Measurements from ENCODE around the gene YAE1. TPM values are rescaled to one million over a fixed set of nuclear protein-coding genes. Genes with fewer than 3 reads are reported as not detected.

YAE1 gene
- total and polyA plus RNA-seq, 2 experiments from 2014 or later = 30.5 to 107 TPM

- H2AFZ ChIP-seq = no peak overlapping the region
- no peak overlapping the region for H3K27ac ChIP-seq (ENCODE audit: low read depth)
- TF ChIP-seq EZH2phosphoT487 (IDR thresholded peaks at IDR 0.05; ENCODE audit: unreplicated experiment) (no peak), CTCF (conservative IDR thresholded peaks at IDR 0.05; ENCODE audit: low read depth in 2 of 2) (no peak), ZNF462 (CRISPR knock-in tag; IDR thresholded peaks at IDR 0.05) (no peak), CREB1 (CRISPR knock-in tag; IDR thresholded peaks at IDR 0.05; ENCODE audit: low read depth) (no peak), JUNB (IDR thresholded peaks at IDR 0.05; ENCODE audit: unreplicated experiment) (no peak), POLR2AphosphoS5 (IDR thresholded peaks at IDR 0.05; ENCODE audit: low read depth) (no peak), EZH2 (IDR thresholded peaks at IDR 0.05; ENCODE audit: low read depth, unreplicated experiment) (no peak), ZNF114 (CRISPR knock-in tag; IDR thresholded peaks at IDR 0.05) (no peak), REST (IDR thresholded peaks at IDR 0.05; ENCODE audit: unreplicated experiment) (no peak), ETS1 (IDR thresholded peaks at IDR 0.05) (no peak), STAT1 (IDR thresholded peaks at IDR 0.05; ENCODE audit: unreplicated experiment) (no peak), NANOG (IDR thresholded peaks at IDR 0.05; ENCODE audit: borderline replicate concordance) (no peak), ZNF331 (CRISPR knock-in tag; IDR thresholded peaks at IDR 0.05; ENCODE audit: low read depth) (no peak)
- no peak overlapping the region for H3K4me3 Mint-ChIP-seq
- no peaks in the 10 kb centered on the region for H3K9me2 ChIP-seq (ENCODE audit: insufficient read depth)
- H3K36me3 Mint-ChIP-seq (ENCODE audit: low read depth) = no peaks in the 10 kb centered on the region
- H4K20me1 ChIP-seq (replicated peaks; ENCODE audit: insufficient read depth) = no peaks in the 10 kb centered on the region
- H3K27me3 Mint-ChIP-seq (ENCODE audit: insufficient read depth, low read depth, poor library complexity) = peaks cover 5% of the 10 kb centered on the region
- no peaks in the 10 kb centered on the region for H3K79me2 ChIP-seq (replicated peaks; ENCODE audit: insufficient read depth)
- peaks cover 18% of the 10 kb centered on the region for H3K4me1 Mint-ChIP-seq
- no peak overlapping the region for H3K4me3 ChIP-seq
- no peak for ATAC-seq
- H3F3A ChIP-seq (replicated peaks; ENCODE audit: low read depth) = no peaks in the 10 kb centered on the region
- H3K9me3 Mint-ChIP-seq = no peaks in the 10 kb centered on the region; the same call in 2 of the 3 replicates
- H3K4me2 ChIP-seq = no peak overlapping the region
- H3K4me1 ChIP-seq (ENCODE audit: insufficient read depth) = no peaks in the 10 kb centered on the region; the same call in 1 of the 2 replicates
- no peaks in the 10 kb centered on the region for H3K27me3 ChIP-seq (ENCODE audit: insufficient read depth)
- no peak overlapping the region for H3K27ac Mint-ChIP-seq
- no peaks in the 10 kb centered on the region for H3K36me3 ChIP-seq (ENCODE audit: insufficient read depth)
- DNase-seq (ENCODE audit: low spot score) = no peak
Measured at GRCh38 chr7:39528849-39529248, 37.4 kb upstream of the YAE1 start.

Measured in GM23338 (cell line).